ENCODE results near the gene BARD1. TPM values are rescaled to one million over a fixed set of nuclear protein-coding genes. Genes with fewer than 3 reads are reported as not detected.

The BARD1 gene
- total RNA-seq, 2 donors from 2014 or later: 22.3 to 30.8 TPM

- Mint-ChIP-seq H3K9me3 (peaks cover 6% of the 10 kb centered on the region), H3K27me3 (peaks cover 4% of the 10 kb centered on the region), H3K4me1 (no peaks in the 10 kb centered on the region), H3K4me3 (no peak overlapping the region), H3K36me3 (ENCODE audit: low read depth) (no peaks in the 10 kb centered on the region), H3K27ac (no peak overlapping the region)
- no peak for ATAC-seq (replicated peaks)
Observed at GRCh38 chr2:214676421-214677089, 132.9 kb downstream of the BARD1 start.
